ENCODE results near the gene CACNA2D1.
"Not testable (repeated sequence)": the region's sequence is repeated elsewhere in the genome, so short reads cannot be mapped to it uniquely, and the experiment has no call there.

Gene CACNA2D1

DNA sequence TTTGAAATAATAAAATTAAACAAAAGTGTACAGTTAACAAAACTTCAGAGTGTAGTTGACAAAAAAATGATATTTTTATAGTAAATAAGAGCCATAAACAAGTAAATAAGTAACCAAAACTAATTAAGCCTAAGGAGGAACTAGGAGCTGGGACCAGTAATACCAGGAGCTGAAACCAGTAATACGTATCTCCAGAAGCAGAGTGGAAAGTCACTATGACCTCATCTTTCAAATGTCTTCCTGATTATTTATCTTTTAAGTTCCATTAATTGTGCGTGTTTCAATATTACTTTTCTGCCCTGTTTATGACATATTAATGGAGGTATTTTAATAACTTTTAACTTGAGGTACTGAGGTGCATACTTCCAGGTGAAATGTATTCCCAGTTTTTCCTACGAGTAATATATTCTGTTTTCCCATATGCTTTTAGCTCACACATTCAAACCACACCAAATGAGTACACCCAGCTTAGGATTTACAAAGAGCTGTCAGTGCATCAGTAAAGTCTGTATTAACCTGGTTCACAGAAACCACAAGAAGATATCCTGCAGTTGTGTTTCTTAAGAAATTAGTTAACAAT is 390.0 kb downstream of the CACNA2D1 start:
- no peak for DNase-seq (ENCODE audit: low read depth in 2 of 3, low spot score in 1 of 3)

DNA sequence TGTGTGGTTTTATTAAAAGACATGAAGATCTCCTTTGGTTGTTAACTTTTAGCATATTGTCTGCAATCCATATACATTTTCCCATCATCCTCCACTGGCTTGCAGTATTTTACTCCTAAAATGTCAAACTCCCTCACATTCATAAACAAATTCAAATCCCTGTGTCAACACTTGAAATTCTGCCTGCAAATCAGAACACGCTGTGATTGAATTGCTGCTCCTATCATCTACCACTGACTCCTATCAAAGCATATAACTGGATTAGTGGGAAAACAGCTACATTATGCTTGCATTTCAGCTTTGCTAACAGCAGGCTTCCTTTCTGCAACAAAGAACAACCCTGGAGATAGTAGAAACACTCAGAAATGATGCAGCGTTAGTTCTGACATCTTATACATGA is 392.0 kb downstream of the CACNA2D1 start:
- DNase-seq (ENCODE audit: low read depth in 2 of 3, low spot score in 1 of 3), result no peak

DNA sequence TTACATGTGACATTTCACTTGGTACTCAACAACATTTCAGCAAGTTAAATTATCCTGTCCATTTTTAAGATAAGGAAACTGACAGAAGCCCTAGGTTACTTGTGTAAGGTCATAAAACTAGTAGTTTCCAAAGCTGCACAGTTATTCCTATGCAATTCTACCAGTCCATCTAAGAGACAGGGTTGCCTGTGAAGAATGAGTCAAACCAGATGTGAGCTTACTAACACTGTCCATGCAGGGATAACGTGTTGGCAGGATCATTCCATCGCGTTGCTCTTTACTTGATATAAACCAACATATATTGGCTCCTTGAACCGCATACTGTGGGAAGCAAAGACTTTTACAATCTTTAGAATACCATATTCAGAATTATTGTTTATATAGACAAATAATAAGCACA is 392.8 kb downstream of the CACNA2D1 start:
- DNase-seq (ENCODE audit: low read depth in 2 of 3, low spot score in 1 of 3), result no peak

DNA sequence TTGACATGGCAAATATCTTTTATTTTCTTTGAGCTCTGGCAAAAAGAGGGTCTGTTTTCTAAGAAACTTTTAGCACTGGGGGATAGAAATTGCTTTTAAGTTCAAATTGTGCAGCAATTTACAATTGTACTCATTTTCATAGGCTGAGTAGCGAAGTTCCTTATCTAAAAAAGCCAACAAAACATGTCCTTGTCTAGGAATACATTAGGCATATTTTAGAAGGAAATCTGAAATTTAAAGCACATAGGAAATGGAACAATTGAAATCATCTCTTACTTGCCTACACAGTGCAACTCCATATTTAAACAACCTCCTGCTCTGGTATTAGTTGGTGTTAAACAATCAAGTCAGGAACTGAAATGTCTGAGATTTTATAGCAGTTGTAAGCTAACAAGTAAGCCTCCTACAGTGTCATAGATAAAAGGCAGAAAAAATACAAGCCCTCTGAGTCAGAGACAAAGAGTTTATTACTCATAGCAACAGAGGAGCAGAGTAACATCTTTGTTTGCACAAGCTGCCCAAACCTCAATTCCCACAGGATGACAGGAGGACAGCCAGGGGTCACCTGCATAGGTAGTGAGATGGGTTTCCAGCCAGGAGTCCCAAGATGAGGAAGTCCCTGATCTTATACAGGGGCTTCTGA is 393.6 kb downstream of the CACNA2D1 start:
- DNase-seq (ENCODE audit: low read depth in 2 of 3, low spot score in 1 of 3), result no peak

DNA sequence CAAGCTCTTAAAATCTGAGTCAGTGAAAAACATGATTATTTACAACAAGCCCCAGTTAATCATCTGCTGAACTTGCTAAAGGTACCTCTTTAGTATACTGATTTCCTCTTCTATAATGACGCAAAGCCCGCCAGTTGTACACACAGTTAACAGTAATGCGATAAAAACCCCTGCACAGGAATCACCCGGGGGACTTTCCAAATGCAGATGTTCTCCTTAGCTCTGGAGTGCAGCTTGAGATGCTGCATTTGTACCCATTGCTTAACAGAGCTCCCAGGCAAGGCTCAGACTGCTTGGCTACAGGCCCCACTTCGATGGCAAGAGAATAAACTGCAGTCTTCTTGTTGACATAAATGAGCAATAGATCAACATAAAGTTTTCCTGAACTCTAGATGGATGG is 394.1 kb downstream of the CACNA2D1 start:
- no peak for DNase-seq (ENCODE audit: low read depth in 2 of 3, low spot score in 1 of 3)

DNA sequence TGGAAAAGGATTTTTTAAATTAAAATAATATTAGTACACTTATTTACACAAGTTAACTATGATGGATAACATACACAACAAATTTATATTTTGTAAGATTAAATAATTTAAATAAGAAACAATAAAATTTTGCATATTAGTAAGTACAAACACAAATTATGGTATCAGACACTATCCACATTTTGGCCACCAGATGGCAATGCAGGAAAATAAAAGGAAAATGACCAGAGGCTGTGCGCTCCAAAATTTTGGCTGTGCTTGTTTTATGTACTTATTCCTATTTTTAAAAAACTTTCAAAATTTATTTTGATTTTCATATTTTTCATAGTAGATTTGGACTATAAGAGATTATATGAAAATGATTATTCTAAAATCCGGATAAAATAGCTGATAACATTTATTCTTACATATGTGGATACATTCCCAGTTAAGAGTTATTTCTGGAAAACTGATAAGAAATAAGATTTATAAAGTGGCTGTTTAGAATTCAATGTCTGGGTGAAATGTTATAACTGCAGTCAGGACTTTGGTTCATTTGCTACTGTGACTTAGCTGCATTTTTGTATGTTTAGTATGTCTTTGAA is 399.0 kb downstream of the CACNA2D1 start:
- no peak for DNase-seq (ENCODE audit: low read depth in 2 of 3, low spot score in 1 of 3)

DNA sequence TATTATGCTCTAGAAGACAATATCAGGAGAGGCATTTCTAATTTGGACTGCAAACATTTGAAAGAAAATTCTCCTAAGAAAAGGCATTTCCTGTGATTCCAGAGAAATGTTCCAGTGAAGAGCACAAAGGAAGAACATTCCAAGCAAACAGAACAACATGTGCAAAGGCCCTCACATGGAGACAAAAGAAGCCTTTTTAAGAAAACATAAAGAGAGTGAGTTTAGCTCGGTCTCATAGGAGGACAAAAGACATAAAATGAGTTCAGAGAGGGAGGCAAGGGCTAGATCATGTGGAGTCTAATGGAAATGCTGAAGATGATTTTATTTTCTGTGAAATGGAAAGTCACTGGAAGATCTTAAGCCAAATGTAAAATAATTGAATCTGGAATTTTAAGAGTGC is 404.0 kb downstream of the CACNA2D1 start:
- DNase-seq (ENCODE audit: low read depth in 2 of 3, low spot score in 1 of 3), result no peak

DNA sequence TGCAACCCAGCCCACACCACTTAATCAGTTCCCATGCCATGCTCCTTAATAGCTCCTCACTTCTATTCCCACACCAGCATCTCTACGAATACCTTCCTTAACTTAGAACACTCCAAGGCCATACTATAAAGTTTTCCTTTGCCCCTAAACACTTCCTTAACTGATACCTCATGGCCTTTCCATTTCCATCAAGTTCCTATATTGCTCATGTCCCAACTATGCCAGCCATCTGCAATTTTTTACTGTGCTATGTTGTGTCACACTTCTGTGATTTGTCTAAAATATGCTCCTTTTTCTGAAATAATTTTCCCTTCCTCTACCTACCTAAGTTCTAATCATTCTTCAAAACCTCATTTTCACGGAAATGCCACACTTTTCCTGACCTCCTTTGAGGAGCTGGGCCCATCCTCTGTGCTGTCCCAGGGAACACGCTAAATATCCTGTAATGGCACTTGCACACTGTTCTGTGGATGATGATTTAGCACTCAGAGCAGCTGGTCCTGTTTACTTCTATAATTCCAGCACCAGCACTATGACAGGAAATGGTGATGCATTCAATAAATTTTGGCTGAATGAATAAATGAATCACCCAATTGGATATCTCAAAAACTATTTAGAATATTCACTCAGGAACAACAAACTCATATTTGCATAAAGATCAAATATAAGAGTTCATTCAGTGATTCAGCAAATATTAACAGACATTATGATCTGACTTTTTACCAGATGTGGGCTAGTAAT is 407.3 kb downstream of the CACNA2D1 start:
- no peak for DNase-seq (ENCODE audit: low read depth in 2 of 3, low spot score in 1 of 3)

DNA sequence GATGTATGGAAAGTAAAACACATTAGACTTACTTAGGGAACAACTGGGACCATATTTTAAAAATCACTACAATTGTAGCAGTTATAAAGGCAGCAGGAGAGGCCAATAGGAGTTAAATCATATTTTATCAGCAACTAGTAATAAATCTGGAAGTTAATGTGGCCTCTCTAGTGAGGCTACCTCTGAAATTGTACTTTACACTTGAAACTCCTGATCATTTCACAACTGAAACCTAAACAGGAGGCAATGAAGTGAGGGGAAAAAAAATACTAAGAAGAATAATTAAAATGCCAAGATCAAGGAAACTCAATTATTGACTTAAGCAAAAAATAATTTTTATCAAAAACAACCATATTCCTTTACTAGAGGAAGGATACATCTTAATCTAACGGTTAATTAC is 408.1 kb downstream of the CACNA2D1 start:
- DNase-seq (ENCODE audit: low read depth in 2 of 3, low spot score in 1 of 3), result no peak

DNA sequence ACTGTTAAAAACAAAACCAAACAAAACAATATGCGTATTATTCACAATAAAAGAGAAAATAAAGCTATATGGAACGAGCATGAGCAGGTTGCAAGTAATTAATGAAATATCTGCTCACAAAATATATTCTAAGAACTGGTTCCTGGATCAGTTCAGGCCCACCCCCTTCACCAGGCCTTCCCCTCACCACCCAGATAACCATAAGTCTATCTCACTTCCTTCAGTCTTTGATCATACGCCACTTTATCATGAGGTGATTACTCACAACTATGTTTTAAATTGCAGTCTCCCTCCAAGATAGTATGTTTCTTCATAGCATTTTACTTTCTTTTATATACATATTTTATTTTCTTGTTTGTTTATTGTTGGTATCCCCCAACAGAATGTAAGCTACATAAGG is 410.7 kb downstream of the CACNA2D1 start:
- DNase-seq (ENCODE audit: low read depth in 2 of 3, low spot score in 1 of 3), result no peak

DNA sequence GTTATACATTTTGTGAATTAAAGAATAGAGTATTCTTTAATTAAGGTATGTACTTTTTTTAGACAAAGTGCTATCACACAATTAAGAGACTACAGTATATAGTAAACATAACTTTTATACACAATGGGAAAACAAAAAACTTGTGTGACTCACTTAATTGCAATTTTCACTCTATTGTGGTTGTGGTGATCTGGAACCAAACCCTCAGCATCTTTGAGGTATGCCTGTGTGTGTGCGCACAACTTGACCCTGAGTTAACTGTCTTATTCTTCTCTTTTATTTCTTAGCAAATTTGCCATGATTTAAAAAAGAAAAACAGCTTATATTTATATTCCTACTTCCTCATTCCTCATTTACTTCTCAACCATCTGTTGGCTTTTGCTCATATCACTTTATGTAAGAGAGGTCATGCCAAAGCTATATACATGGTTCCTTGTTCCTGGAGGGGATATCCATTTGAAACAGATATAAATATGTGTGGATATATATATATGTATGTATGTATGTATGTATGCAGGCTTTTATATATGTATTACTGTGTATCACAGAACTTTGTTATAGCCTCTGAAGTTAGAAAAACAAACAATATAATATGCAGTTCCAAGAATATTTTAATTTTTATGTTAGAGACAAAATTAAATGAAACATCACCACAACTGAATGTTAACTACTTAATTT is 414.2 kb downstream of the CACNA2D1 start:
- no peak for DNase-seq (ENCODE audit: low read depth in 2 of 3, low spot score in 1 of 3)

DNA sequence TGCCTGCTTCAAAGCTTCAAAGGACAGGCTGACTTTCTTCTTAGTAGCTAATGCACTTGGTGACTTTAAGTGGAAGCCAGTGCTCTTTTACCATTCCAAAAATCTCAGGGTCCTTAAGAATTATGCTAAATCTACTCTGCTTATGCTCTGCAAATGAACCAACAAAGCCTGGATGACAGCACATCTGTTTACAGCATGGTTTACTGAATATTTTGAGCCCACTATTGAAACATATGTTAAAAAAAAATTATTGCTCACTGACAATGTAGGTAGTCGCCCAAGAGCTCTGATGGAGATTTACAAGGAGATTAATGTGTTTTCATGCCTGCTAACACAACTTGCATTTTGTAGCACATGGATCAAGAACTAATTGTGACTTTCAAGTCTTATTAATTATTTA is 415.5 kb downstream of the CACNA2D1 start:
- no peak for DNase-seq (ENCODE audit: low read depth in 2 of 3, low spot score in 1 of 3)

DNA sequence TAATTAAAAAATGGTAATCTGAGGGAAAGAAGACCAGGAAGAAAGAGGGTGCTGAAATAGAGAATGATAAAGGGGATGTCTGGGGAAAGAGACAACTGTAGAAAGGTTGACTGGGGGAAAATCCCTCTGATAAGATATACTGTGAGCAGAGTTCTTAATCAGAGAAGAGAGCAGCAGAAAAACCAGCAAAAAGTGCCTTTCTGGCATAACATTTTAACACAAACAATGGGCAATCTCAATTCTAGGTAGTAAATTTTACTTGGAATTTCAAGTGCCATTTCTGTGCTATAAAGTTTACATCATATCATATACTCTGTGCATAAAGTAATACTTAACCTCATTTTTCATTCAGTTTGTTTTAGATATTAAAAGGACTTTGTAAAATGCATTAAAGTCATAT is 421.9 kb downstream of the CACNA2D1 start:
- DNase-seq (ENCODE audit: low read depth in 2 of 3, low spot score in 1 of 3), result no peak

DNA sequence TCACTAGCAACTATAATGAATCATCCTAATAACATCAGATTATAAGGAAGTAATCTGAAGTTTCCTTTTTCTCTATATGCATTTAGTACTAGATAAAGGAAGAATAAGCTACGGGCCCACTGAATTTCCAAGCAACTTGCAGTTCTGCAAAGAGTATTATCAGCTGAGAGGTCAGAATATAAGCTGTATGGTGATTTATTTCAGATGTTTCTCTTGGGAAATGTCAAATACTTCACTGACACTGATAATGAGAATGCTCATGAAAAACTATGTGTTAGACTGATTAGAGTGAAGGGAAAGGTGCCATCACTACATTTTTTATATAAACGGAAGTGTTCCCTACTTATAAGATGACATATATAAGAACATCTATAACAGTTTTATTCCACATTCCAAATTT is 422.5 kb downstream of the CACNA2D1 start:
- no peak for DNase-seq (ENCODE audit: low read depth in 2 of 3, low spot score in 1 of 3)

DNA sequence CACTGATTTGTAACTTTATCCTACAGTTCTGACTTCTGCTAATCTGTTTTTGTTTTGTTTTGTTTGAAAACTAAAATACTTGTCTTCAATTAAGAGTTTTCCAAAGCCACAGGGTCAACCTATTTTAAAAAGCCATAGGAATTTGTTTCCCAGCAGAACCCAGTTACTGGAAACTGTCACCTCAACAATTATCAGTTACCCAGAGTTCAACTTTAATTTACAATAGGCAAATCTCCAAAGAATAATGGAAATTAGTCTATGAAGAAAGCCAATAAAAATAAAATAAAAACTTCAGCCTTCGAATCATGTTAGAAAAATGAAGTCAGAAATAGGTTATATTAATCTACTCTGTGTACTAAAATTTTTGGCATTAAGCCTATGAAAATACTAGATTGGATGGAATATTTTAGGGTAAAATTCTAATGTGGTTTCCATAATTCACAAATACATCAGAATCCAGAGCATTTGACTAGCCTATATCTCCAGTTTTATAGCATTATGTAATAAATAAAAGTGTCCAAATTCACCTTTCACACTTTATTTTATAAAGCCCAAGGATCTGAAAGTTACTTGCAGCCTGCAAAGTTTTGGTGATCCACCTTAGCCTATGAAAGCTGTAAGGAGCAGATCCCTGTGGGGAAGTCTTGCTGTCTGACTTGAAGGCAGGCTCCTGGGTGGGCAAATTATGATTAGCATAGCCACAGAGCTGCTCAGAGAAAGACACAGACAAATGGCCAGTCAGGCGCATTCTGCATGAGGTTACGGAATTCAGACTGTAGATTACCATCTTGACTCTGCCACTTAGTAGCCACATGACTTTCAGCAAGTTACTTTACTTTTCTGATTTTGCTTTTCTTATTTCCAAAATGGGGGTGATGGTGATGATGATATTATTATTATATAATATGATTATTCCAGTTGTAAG is 423.8 kb downstream of the CACNA2D1 start:
- no peak for DNase-seq (ENCODE audit: low read depth in 2 of 3, low spot score in 1 of 3)

DNA sequence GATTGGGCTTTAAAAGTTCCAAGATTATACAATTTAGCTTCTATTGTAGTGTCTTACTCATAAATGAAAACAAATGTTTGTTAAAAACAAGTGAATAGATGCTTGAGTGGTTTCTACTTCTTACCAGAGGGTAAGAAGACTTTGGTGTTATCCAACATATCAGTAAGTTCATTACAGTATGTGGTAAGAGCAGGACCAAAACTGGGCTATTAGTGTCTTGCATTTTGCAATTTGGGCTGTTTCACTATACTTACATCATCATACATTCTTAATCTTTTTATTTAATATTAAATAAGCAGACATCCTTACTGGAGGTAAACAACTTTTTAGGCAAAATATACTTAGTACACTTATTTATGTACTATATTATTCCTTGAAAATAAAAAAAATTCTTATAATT is 425.4 kb downstream of the CACNA2D1 start:
- no peak for DNase-seq (ENCODE audit: low read depth in 2 of 3, low spot score in 1 of 3)

DNA sequence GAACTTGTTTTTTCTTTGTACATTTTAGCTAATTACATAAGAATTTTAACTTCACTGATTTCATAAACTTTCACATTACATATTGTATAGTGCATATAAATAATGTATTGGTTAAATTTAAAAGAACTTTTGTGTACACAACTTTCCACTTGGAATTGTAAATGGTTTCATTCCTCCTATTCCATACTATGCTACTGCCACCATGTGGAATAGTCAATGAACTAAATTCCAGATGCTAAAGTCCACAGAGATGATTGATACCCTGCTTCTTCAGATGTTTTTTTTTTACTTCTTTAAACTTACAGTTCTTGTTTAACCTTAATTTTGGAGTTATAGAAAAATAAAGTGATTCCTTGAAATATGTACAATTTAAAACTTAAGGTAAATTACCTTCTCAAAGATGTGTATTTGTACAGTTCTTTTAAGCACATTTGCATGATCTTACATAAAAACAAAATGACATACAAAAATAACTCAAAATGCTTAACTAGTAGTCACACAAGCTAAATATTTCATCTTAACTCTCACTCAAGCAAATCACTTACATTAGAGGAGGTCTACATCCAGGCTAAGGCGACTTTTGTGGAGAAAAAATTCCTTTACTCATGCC is 426.1 kb downstream of the CACNA2D1 start:
- no peak for DNase-seq (ENCODE audit: low read depth in 2 of 3, low spot score in 1 of 3)

DNA sequence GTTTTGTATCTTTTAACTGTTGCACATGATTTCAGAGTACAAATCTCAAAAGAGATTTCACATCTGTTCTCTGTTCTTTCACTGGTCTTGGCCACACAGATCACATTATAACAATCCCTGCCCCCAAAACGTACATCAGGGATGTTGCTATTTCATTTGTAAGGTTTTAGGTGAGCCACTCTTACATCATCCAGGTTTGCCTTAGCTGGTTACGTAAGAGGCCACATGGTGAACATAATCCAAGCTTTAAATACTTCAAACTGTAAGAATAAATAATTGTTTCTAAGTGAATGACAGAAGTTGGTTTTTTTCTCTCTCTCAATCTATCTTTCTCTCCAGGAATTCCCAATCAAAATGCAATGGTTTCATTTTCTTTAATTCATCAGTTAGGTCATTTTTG is 427.8 kb downstream of the CACNA2D1 start:
- no peak for DNase-seq (ENCODE audit: low read depth in 2 of 3, low spot score in 1 of 3)

DNA sequence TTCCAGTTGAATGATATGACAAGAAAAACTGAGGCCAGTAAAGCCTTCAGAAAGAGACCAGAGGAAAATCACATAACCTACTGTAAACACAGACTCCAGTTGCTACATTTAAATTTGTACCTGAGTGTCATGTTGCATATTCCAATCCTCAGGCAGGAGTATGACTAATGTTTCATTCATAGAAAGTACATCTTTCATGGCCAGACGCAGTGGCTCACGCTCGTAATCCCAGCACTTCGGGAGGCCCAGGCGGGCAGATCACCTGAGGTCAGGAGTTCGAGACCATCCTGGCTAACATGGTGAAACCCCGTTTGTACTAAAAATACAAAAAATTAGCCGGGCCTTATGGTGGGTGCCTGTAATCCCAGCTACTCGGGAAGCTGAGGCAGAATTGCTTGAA is 429.0 kb downstream of the CACNA2D1 start:
- DNase-seq (ENCODE audit: low read depth in 2 of 3, low spot score in 1 of 3), result not testable (repeated sequence)

DNA sequence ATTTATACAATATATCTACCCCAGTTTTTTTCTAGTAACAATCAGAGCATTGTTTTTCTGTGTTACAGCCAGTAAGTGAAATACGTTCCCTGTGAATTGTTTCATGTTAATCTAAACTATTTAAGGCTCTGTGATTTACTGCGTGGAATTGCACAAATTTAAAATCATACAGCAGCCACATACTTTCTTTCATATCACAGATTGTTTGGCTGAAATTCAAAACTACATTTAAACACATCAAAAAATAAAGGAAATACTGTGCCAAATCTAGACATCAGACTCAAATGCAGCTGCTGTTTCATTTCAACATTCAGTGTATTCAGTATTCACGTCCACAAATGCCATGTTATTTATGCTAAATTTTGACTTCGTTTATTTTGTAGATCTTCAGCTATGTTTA is 431.1 kb downstream of the CACNA2D1 start:
- DNase-seq (ENCODE audit: low read depth in 2 of 3, low spot score in 1 of 3), result no peak
